Measurements from ENCODE around the gene SDK1.
"Not testable (repeated sequence)": the region's sequence is repeated elsewhere in the genome, so short reads cannot be mapped to it uniquely, and the experiment has no call there.

SDK1 gene

DNA sequence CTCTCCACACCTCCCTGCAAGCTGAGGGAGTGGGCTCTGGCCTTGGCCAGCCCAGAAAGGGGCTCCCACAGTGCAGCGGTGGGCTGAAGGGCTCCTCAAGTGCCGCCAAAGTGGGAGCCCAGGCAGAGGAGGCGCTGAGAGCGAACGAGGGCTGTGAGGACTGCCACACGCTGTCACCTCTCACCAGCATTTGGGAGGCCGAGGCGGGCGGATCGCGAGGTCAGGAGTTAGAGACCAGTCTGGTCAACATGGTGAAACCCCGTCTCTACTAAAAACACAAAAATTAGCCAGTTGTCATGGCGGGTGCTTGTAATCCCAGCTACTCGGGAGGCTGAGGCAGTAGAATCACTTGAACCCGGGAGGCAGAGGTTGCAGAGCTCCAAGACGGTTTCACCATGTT, 1013.3 kb downstream of the SDK1 start:
- DNase-seq (ENCODE audit: low read depth), result not testable (repeated sequence)
